ENCODE measurements around the gene ADNP2. TPM values are rescaled to one million over a fixed set of nuclear protein-coding genes. Genes with fewer than 3 reads are reported as not detected.

The ADNP2 gene
- total and polyA plus RNA-seq, 2 of the 13 experiments (the other 11 are each of a cell fraction or from before 2014, with no cell fraction given): 10.8 to 25.5 TPM

GRCh38 chr18:80108739-80109675 is at the start of gene ADNP2 (continued):
- TF ChIP-seq YEATS4 (CRISPR knock-in tag; IDR thresholded peaks at IDR 0.05; ENCODE audit: borderline replicate concordance) (no peak; the same call in 1 of the 2 replicates), ZNF501 (CRISPR knock-in tag; IDR thresholded peaks at IDR 0.05) (peak; percentile 46; the same call in 1 of the 2 replicates), ARNT2 (CRISPR knock-in tag; IDR thresholded peaks at IDR 0.05; ENCODE audit: low read depth) (0 out of 2 replicates have a peak, but pooled peaks have one; percentile 27), BHLHE40 (IDR thresholded peaks at IDR 0.05; ENCODE audit: low read length) (peak; percentile 49), IRF1 (CRISPR knock-in tag; IDR thresholded peaks at IDR 0.05; ENCODE audit: low read depth) (no peak), ZNF607 (CRISPR knock-in tag; IDR thresholded peaks at IDR 0.05; ENCODE audit: borderline replicate concordance) (0 out of 2 replicates have a peak, but pooled peaks have one; percentile 49), ZNF792 (CRISPR knock-in tag; IDR thresholded peaks at IDR 0.05) (no peak), ZNF10 (CRISPR knock-in tag; IDR thresholded peaks at IDR 0.05; ENCODE audit: borderline replicate concordance, low read depth) (no peak)
- TF ChIP-seq, protein P1, sequence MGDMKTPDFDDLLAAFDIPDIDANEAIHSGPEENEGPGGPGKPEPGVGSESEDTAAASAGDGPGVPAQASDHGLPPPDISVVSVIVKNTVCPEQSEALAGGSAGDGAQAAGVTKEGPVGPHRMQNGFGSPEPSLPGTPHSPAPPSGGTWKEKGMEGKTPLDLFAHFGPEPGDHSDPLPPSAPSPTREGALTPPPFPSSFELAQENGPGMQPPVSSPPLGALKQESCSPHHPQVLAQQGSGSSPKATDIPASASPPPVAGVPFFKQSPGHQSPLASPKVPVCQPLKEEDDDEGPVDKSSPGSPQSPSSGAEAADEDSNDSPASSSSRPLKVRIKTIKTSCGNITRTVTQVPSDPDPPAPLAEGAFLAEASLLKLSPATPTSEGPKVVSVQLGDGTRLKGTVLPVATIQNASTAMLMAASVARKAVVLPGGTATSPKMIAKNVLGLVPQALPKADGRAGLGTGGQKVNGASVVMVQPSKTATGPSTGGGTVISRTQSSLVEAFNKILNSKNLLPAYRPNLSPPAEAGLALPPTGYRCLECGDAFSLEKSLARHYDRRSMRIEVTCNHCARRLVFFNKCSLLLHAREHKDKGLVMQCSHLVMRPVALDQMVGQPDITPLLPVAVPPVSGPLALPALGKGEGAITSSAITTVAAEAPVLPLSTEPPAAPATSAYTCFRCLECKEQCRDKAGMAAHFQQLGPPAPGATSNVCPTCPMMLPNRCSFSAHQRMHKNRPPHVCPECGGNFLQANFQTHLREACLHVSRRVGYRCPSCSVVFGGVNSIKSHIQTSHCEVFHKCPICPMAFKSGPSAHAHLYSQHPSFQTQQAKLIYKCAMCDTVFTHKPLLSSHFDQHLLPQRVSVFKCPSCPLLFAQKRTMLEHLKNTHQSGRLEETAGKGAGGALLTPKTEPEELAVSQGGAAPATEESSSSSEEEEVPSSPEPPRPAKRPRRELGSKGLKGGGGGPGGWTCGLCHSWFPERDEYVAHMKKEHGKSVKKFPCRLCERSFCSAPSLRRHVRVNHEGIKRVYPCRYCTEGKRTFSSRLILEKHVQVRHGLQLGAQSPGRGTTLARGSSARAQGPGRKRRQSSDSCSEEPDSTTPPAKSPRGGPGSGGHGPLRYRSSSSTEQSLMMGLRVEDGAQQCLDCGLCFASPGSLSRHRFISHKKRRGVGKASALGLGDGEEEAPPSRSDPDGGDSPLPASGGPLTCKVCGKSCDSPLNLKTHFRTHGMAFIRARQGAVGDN (CRISPR knock-in tag; IDR thresholded peaks at IDR 0.05): peak; percentile 28; the same call in 1 of the 2 replicates
- TF ChIP-seq, protein P2, sequence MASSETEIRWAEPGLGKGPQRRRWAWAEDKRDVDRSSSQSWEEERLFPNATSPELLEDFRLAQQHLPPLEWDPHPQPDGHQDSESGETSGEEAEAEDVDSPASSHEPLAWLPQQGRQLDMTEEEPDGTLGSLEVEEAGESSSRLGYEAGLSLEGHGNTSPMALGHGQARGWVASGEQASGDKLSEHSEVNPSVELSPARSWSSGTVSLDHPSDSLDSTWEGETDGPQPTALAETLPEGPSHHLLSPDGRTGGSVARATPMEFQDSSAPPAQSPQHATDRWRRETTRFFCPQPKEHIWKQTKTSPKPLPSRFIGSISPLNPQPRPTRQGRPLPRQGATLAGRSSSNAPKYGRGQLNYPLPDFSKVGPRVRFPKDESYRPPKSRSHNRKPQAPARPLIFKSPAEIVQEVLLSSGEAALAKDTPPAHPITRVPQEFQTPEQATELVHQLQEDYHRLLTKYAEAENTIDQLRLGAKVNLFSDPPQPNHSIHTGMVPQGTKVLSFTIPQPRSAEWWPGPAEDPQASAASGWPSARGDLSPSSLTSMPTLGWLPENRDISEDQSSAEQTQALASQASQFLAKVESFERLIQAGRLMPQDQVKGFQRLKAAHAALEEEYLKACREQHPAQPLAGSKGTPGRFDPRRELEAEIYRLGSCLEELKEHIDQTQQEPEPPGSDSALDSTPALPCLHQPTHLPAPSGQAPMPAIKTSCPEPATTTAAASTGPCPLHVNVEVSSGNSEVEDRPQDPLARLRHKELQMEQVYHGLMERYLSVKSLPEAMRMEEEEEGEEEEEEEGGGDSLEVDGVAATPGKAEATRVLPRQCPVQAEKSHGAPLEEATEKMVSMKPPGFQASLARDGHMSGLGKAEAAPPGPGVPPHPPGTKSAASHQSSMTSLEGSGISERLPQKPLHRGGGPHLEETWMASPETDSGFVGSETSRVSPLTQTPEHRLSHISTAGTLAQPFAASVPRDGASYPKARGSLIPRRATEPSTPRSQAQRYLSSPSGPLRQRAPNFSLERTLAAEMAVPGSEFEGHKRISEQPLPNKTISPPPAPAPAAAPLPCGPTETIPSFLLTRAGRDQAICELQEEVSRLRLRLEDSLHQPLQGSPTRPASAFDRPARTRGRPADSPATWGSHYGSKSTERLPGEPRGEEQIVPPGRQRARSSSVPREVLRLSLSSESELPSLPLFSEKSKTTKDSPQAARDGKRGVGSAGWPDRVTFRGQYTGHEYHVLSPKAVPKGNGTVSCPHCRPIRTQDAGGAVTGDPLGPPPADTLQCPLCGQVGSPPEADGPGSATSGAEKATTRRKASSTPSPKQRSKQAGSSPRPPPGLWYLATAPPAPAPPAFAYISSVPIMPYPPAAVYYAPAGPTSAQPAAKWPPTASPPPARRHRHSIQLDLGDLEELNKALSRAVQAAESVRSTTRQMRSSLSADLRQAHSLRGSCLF (CRISPR knock-in tag; IDR thresholded peaks at IDR 0.05; ENCODE audit: borderline replicate concordance): no peak
- TF ChIP-seq, protein P3, sequence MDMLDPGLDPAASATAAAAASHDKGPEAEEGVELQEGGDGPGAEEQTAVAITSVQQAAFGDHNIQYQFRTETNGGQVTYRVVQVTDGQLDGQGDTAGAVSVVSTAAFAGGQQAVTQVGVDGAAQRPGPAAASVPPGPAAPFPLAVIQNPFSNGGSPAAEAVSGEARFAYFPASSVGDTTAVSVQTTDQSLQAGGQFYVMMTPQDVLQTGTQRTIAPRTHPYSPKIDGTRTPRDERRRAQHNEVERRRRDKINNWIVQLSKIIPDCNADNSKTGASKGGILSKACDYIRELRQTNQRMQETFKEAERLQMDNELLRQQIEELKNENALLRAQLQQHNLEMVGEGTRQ (IDR thresholded peaks at IDR 0.05; ENCODE audit: low read depth, low read length): peak; percentile 98
- TF ChIP-seq, protein P3 (CRISPR knock-in tag; IDR thresholded peaks at IDR 0.05; ENCODE audit: borderline replicate concordance): peak; percentile 92; the same call in 1 of the 2 replicates
